ENCODE data around the gene ENKD1. TPM values are rescaled to one million over a fixed set of nuclear protein-coding genes. Genes with fewer than 3 reads are reported as not detected.

The ENKD1 gene
- total RNA-seq, 1 experiment from 2014 or later, result 8.9 TPM

- no peak for TF ChIP-seq CTCF (IDR thresholded peaks at IDR 0.05; ENCODE audit: insufficient read depth in 1 of 2, low read depth in 1 of 2, low read length in 1 of 2, severe bottlenecking in 1 of 2, unreplicated experiment in 1 of 2)
- no peak overlapping the region for H3K4me3 ChIP-seq (ENCODE audit: low read depth, low read length)
- H3K9me3 ChIP-seq, result no peaks in the 10 kb centered on the region
- no peak for DNase-seq
- intact Hi-C loops (cut with micrococcal nuclease; ENCODE audit: unreplicated experiment), result loop anchor here (2.0 kb wide), 1 partner anchor 45 kb away; the partner anchor contains the start of gene GFOD2
- Mint-ChIP-seq H3K4me1 (ENCODE audit: low read depth, unreplicated experiment) (peaks cover 4% of the 10 kb centered on the region), H3K9me3 (ENCODE audit: unreplicated experiment) (no peaks in the 10 kb centered on the region), H3K27ac (ENCODE audit: unreplicated experiment) (peak overlapping the region; percentile 16), H3K36me3 (ENCODE audit: insufficient read depth, unreplicated experiment) (no peaks in the 10 kb centered on the region), H3K4me3 (ENCODE audit: unreplicated experiment) (no peak overlapping the region), H3K27me3 (ENCODE audit: insufficient read depth, unreplicated experiment) (no peaks in the 10 kb centered on the region)
- CTCF ChIA-PET, result interaction anchor here (0.5 to 2.0 kb wide), 9 partner anchors 14 to 367 kb away, joined by 3 to 13 read pairs (median 8); partner anchors contain the start of genes ACD, RANBP10 and TSNAXIP1
- no peaks in the 10 kb centered on the region for H3K36me3 ChIP-seq (ENCODE audit: control insufficient read depth, insufficient read depth, low read length)
- peaks cover 15% of the 10 kb centered on the region for H3K4me1 ChIP-seq
- POLR2A ChIA-PET, result interaction anchor here (0.9 kb wide), 1 partner anchor 45 kb away, joined by 3 read pairs; the partner anchor contains the start of gene GFOD2
- no TSS peak for BruUV-seq (replicated peaks)
- H3K27me3 ChIP-seq (replicated peaks; ENCODE audit: control insufficient read depth, insufficient read depth, low read length), result no peaks in the 10 kb centered on the region
These were observed 7.4 kb upstream of the ENKD1 start for GRCh38 chr16:67673712-67674580.

- POLR2A ChIA-PET, result interaction anchor here (0.9 kb wide), 1 partner anchor 46 kb away, joined by 3 read pairs; the partner anchor contains the start of gene GFOD2
- H3K4me3 Mint-ChIP-seq (ENCODE audit: unreplicated experiment), result no peak overlapping the region
- no peaks in the 10 kb centered on the region for H3K36me3 Mint-ChIP-seq (ENCODE audit: insufficient read depth, unreplicated experiment)
- no peaks in the 10 kb centered on the region for H3K9me3 ChIP-seq
- H3K4me1 ChIP-seq, result peaks cover 8% of the 10 kb centered on the region
- H3K9me3 Mint-ChIP-seq (ENCODE audit: unreplicated experiment), result no peaks in the 10 kb centered on the region
- DNase-seq, result peak; percentile 80 to 87
- CTCF ChIA-PET, result interaction anchor here (0.6 to 2.0 kb wide), 19 partner anchors 13 to 368 kb away, joined by 3 to 18 read pairs (median 5); partner anchors contain the start of genes ACD, GFOD2, RANBP10 and TSNAXIP1
- peak; percentile 91 to 94 for TF ChIP-seq CTCF (IDR thresholded peaks at IDR 0.05; ENCODE audit: insufficient read depth in 1 of 2, low read depth in 1 of 2, low read length in 1 of 2, severe bottlenecking in 1 of 2, unreplicated experiment in 1 of 2)
- H3K36me3 ChIP-seq (ENCODE audit: control insufficient read depth, insufficient read depth, low read length), result no peaks in the 10 kb centered on the region
- H3K4me3 ChIP-seq (ENCODE audit: low read depth, low read length), result no peak overlapping the region
- no peak overlapping the region for H3K27ac Mint-ChIP-seq (ENCODE audit: unreplicated experiment)
- intact Hi-C loops (cut with micrococcal nuclease; ENCODE audit: unreplicated experiment), result loop anchor here (1.0 to 2.0 kb wide), 4 partner anchors 46 to 255 kb away; partner anchors contain the start of genes GFOD2, RANBP10 and TSNAXIP1
- peaks cover 4% of the 10 kb centered on the region for H3K4me1 Mint-ChIP-seq (ENCODE audit: low read depth, unreplicated experiment)
- no peaks in the 10 kb centered on the region for H3K27me3 Mint-ChIP-seq (ENCODE audit: insufficient read depth, unreplicated experiment)
- no TSS peak for BruUV-seq (replicated peaks)
- H3K27me3 ChIP-seq (replicated peaks; ENCODE audit: control insufficient read depth, insufficient read depth, low read length), result no peaks in the 10 kb centered on the region
These were observed 6.5 kb upstream of the ENKD1 start for GRCh38 chr16:67672739-67673662.
